Kidney (tissue), 14 donors: Measurements from ENCODE around the gene ZBTB16. TPM values are rescaled to one million over a fixed set of nuclear protein-coding genes. Genes with fewer than 3 reads are reported as not detected.

Experiments used
- DNase-seq, 5 donors: peaks; one replicate each; pipeline ENCODE4 v3.0.0-alpha.2; 2013 to 2020
- FAIRE-seq: peaks from 2 replicates; lab custom pipeline; 2012; peaks lifted over from hg19 to GRCh38; lab: Jason Lieb, UNC
- H3K27ac ChIP-seq, 2 donors: one replicate each; pipeline ENCODE4 v1.7.0; 2013; ENCODE audit warnings: low read depth in 2 of 2, low read length in 2 of 2, inconsistent platforms in 1 of 2
- H3K27me3 ChIP-seq: one replicate; pipeline ENCODE4 v1.7.1; 2013; ENCODE audit warnings: low read length, inconsistent platforms; ENCODE audit not compliant: control insufficient read depth, insufficient read depth
- H3K36me3 ChIP-seq, 3 donors: one replicate each; pipeline versions ENCODE4 v1.7.0 to v1.7.1; 2013; ENCODE audit warnings: low read length in 3 of 3, control low read depth in 1 of 3, inconsistent platforms in 1 of 3; ENCODE audit not compliant: insufficient read depth in 3 of 3, control insufficient read depth in 2 of 3
- H3K4me1 ChIP-seq, 3 donors: one replicate each; pipeline versions ENCODE4 v1.7.0 to v1.7.1; 2013; ENCODE audit warnings: low read length in 3 of 3, inconsistent platforms in 1 of 3, low read depth in 1 of 3; ENCODE audit not compliant: control insufficient read depth in 2 of 3, insufficient read depth in 2 of 3
- H3K4me3 ChIP-seq, 3 donors: one replicate each; pipeline versions ENCODE4 v1.7.0 to v1.8.1; 2013; ENCODE audit warnings: low read length in 3 of 3, control low read depth in 1 of 3, inconsistent platforms in 1 of 3
- H3K9ac ChIP-seq, 3 donors: one replicate each; pipeline versions ENCODE4 v1.7.0 to v1.7.1; 2013; ENCODE audit warnings: low read length in 3 of 3, control low read depth in 1 of 3, inconsistent platforms in 1 of 3
- H3K9me3 ChIP-seq, 3 donors: one replicate each; pipeline versions ENCODE4 v1.7.0 to v1.7.1; 2013; ENCODE audit warnings: low read length in 3 of 3, control low read depth in 1 of 3, inconsistent platforms in 1 of 3; ENCODE audit not compliant: control insufficient read depth in 2 of 3, insufficient read depth in 1 of 3
- intact Hi-C: fragments of 100-400 bp; cut with DNase I; formaldehyde crosslinking; loops from one replicate; pipeline ENCODE4 v1.11.1; 2022
- polyA plus RNA-seq: library from polyadenylated mRNA; stranded (reverse); fragments of 350-450 nt; fragmentation: Illumina TruSeq; extraction: RNeasy Lipid Tissue Mini Kit (QIAGEN cat#74804); gene quantifications from one replicate; pipeline ENCODE4 v1.2.3, GENCODE V29; 2014; ENCODE audit warnings: low read depth, low replicate concordance; ENCODE audit not compliant: insufficient read depth
- total RNA-seq: library from RNA; stranded (reverse); fragmentation: NEBNext Ultra II Directional; extraction: Animal tissue kit (Norgen Biotek cat#: 25700); gene quantifications from one replicate; pipeline ENCODE4 v1.2.1, GENCODE V29; 2021
- TF ChIP-seq, protein P1 (sequence below): IDR thresholded peaks from 3 replicates; pipeline ENCODE4 v1.5.1; 2012; ENCODE audit warnings: mild to moderate bottlenecking, moderate library complexity, borderline replicate concordance; ENCODE audit not compliant: insufficient read depth; ENCODE audit errors: extremely low read depth
- donor health status: control.
- donor health status: control.
- donor health status: control.
- donor health status: control.
- donor health status: control.
- donor health status: DM: yes; HTN: yes; CAD: no.
- donor health status: Normal renal cell carcinoma (clear cell type).

The ZBTB16 gene
- total and polyA plus RNA-seq, 2 donors from 2014 or later, result 2.5 to 126 TPM

DNA sequence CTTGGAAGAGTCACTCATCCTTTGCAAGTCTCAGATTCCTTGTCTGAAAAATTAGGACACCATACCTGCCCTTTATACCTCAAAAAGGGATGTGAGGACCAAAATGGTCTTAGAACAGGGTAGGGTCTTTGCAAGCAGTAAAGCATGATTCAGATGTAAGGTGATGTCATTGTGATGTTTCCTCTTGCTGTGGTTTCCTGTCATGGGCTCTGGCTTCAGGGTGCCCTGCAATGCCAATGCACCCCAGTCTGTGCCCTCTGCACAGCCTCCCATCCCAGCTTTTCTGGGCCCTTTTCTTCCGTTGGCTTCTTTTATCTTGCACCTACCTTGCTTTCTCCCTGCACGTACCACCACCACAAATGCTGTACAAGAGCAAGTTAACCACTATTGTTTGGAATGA lies 148.9 kb downstream of the ZBTB16 start:
- H3K4me1 ChIP-seq, result peaks cover 0 to 7% (median 5%) of the 10 kb centered on the region in 3 donors
- TF ChIP-seq, protein P1, sequence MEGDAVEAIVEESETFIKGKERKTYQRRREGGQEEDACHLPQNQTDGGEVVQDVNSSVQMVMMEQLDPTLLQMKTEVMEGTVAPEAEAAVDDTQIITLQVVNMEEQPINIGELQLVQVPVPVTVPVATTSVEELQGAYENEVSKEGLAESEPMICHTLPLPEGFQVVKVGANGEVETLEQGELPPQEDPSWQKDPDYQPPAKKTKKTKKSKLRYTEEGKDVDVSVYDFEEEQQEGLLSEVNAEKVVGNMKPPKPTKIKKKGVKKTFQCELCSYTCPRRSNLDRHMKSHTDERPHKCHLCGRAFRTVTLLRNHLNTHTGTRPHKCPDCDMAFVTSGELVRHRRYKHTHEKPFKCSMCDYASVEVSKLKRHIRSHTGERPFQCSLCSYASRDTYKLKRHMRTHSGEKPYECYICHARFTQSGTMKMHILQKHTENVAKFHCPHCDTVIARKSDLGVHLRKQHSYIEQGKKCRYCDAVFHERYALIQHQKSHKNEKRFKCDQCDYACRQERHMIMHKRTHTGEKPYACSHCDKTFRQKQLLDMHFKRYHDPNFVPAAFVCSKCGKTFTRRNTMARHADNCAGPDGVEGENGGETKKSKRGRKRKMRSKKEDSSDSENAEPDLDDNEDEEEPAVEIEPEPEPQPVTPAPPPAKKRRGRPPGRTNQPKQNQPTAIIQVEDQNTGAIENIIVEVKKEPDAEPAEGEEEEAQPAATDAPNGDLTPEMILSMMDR, result no peak
- H3K9me3 ChIP-seq, result no peaks in the 10 kb centered on the region
- no peak overlapping the region for H3K9ac ChIP-seq
- no peak overlapping the region for H3K27ac ChIP-seq
- H3K36me3 ChIP-seq, result peaks cover 0 to 3% (median 0%) of the 10 kb centered on the region in 3 donors
- DNase-seq (no peak), FAIRE-seq (no peak)
- intact Hi-C loops, result no loop called here
- no peak overlapping the region for H3K4me3 ChIP-seq
- H3K27me3 ChIP-seq, result no peaks in the 10 kb centered on the region

DNA sequence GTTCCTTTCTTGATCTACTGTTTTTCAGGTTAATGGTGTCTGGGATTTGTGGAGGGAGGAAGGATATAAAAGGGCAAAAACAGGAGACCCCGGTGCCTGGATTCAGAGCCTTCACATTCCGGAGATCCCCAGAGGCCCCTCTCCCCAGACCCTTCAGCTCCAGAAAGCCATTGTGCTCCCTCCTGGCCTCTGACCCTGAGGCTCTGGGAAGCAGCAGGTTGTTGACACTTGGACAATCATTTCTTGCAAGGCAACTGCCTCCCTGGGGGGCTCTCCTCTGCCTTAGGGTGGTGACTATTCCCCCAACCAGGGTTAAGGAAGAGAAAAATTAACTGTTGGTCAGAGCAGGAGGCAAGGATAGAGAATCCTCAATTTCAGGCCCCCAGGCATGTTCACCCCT lies 149.8 kb downstream of the ZBTB16 start:
- Histone ChIP-seq H3K27ac (peak overlapping the region; percentile 42 to 80), H3K4me1 (peaks cover 0 to 7% (median 5%) of the 10 kb centered on the region in 3 donors), H3K36me3 (peaks cover 0 to 3% (median 0%) of the 10 kb centered on the region in 3 donors), H3K9me3 (no peaks in the 10 kb centered on the region), H3K4me3 (peak overlapping the region in 1 of 3 donors; percentile 2), H3K27me3 (no peaks in the 10 kb centered on the region), H3K9ac (no peak overlapping the region)
- TF ChIP-seq, protein P1, result no peak
- intact Hi-C loops, result no loop called here
- DNase-seq (no peak), FAIRE-seq (no peak)

DNA sequence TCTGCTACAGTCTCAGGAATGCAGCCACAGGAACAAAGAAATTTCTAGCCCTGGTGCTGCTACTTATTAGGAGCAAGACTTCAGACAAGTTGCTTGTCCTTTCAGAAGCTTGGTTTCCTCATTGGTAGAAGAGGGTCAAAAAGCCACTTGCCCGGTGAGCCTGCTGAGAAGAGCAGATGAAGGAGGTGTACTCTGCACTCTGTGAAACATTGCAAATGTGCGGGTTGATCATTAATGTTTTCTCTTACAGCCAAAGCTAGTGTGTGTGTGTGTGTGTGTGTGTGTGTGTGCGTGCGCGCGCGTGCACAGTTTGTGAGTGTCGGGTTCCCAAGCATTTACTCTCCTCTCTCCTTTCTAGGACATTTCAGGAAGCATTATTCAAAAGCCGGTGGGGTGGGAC lies 150.4 kb downstream of the ZBTB16 start:
- no peak overlapping the region for H3K9ac ChIP-seq
- no peaks in the 10 kb centered on the region for H3K27me3 ChIP-seq
- peak overlapping the region; percentile 42 to 80 for H3K27ac ChIP-seq
- FAIRE-seq (no peak), DNase-seq (peak in 4 of 5 donors; percentile 81 to 90 (median 84))
- TF ChIP-seq, protein P1, result no peak
- peaks cover 0 to 7% (median 5%) of the 10 kb centered on the region in 3 donors for H3K4me1 ChIP-seq
- intact Hi-C loops, result no loop called here
- H3K36me3 ChIP-seq, result peaks cover 0 to 3% (median 0%) of the 10 kb centered on the region in 3 donors
- H3K9me3 ChIP-seq, result no peaks in the 10 kb centered on the region
- H3K4me3 ChIP-seq, result peak overlapping the region in 1 of 3 donors; percentile 2
